ENCODE results near the gene ADAMTS6. TPM values are rescaled to one million over a fixed set of nuclear protein-coding genes. Genes with fewer than 3 reads are reported as not detected.

Gene ADAMTS6
- total RNA-seq, 2 experiments from 2014 or later = 0.44 to 0.45 TPM

DNA sequence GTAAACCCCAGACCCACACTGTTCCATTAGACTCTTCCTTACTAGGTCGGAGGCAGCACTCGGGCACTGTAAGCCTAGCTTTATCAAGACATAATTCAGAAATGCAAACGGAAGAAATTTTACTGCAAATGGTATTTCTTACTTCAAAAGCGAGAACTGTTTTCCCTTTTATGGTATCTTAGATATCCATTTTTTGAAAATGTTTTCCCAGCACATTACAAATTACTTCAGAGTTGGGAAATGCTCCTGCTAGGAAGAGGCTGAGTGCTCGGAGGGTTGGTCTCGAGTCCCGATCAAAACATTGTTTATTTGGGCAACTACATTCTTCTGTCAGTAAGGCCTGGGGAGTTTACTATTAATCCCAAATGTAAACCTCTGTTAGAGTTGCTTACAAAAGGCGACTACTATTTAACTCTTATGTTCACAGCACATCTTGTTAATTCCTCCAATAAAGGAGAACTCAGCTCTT lies 380.1 kb downstream of the ADAMTS6 start:
- Mint-ChIP-seq H3K27me3 (no peaks in the 10 kb centered on the region), H3K9me3 (no peaks in the 10 kb centered on the region), H3K4me1 (ENCODE audit: low read depth) (peaks cover 31% of the 10 kb centered on the region), H3K4me3 (no peak overlapping the region), H3K36me3 (no peaks in the 10 kb centered on the region), H3K27ac (no peak overlapping the region)
- POLR2A ChIA-PET = no interaction called here
- CTCF ChIA-PET = interaction anchor here (1.0 to 3.9 kb wide), 2 partner anchors 291 to 382 kb away, joined by 3 to 23 read pairs; partner anchors contain the start of gene ADAMTS6
- intact Hi-C loops (cut with micrococcal nuclease) = loop anchor here (1.0 to 5.0 kb wide), 3 partner anchors 71 to 382 kb away; no protein-coding TSS in a partner anchor
- DNase-seq = no peak

DNA sequence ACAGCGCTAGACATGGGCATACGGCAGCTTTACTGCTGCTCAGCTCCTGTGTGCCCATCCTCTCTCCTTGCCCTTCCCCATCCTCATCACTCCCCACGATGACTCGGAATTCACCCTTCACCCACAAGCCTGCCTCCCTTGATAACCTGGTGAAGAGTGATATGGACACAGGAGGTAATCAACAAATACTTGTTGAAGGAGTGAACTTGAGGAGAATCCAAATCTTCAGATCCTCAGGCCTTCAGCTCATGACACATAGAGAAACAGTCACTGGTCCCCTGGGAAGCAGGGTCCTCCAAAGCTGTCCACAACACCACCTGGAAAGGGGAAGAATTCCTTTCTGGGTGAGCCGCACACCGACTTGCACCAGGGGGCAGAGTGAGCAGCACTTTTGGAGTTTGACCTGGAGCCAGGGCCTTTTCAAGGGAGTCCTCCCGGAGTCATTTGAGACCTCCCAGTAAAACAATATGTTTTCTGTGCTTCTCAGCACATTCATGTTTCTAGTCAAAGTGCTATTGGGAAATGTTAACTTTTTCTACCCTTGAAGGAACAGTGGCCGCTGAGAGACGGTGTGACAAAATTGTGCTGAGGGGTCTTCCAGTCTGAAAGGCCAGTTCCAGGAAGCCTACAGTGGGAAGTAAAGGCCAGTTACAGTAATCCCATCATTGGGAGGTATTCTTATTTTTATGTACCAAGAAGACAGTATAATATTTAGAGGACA lies 380.6 kb downstream of the ADAMTS6 start:
- Mint-ChIP-seq H3K4me3 (no peak overlapping the region), H3K4me1 (ENCODE audit: low read depth) (peaks cover 28% of the 10 kb centered on the region), H3K9me3 (no peaks in the 10 kb centered on the region), H3K27ac (no peak overlapping the region), H3K36me3 (no peaks in the 10 kb centered on the region), H3K27me3 (no peaks in the 10 kb centered on the region)
- peak; percentile 47 for DNase-seq
- ChIA-PET POLR2A (no interaction called here), CTCF (interaction anchor here (0.9 to 3.9 kb wide), 4 partner anchors 40 to 382 kb away, joined by 3 to 23 read pairs (median 6); partner anchors contain the start of gene ADAMTS6)
- intact Hi-C loops (cut with micrococcal nuclease) = loop anchor here (1.0 to 5.0 kb wide), 2 partner anchors 289 to 382 kb away; no protein-coding TSS in a partner anchor

Other genes with a start within 250 kb of the ADAMTS6 start
- gene CENPK, start 81.2 kb upstream of the ADAMTS6 start, total RNA-seq = 10 to 100 TPM; 79.7 to 87.5 TPM
- 10 to 100 TPM; 38.0 to 42.2 TPM for gene PPWD1, start 81.4 kb upstream of the ADAMTS6 start, total RNA-seq
- gene TRIM23, start 142.4 kb upstream of the ADAMTS6 start, total RNA-seq = 1 to 10 TPM; 5.3 to 5.6 TPM
- 1 to 10 TPM; 2.6 to 3.1 TPM for gene SHLD3, start 143.1 kb upstream of the ADAMTS6 start, total RNA-seq
- 10 to 100 TPM; 22.4 to 23.2 TPM for gene TRAPPC13, start 143.1 kb upstream of the ADAMTS6 start, total RNA-seq
- 10 to 100 TPM; 16.5 to 16.7 TPM for gene SGTB, start 240.2 kb upstream of the ADAMTS6 start, total RNA-seq
- gene NLN, start 240.3 kb upstream of the ADAMTS6 start, total RNA-seq = 10 to 100 TPM; 22.7 to 23.7 TPM

All from activated CD4-positive, alpha-beta memory T cell treated with anti-CD3 and anti-CD28 coated beads for 36 hours (primary cell).